Lower leg skin (tissue), 3 donors: ENCODE measurements around the gene MOXD1.

Experiments
- POLR2A ChIP-seq, 2 donors: fragments of 450-650 bp; IDR thresholded peaks; one replicate each; pipeline ENCODE4 v1.6.1; 2016 to 2017; ENCODE audit warnings: antibody characterized with exemption in 2 of 2, mild to moderate bottlenecking in 1 of 2, moderate library complexity in 1 of 2
- TF ChIP-seq, protein P1 (sequence below), 3 donors: fragments of 450-650 bp; IDR thresholded peaks; one replicate each; pipeline ENCODE4 v1.5.1; 2016; ENCODE audit warnings: antibody characterized with exemption in 3 of 3, mild to moderate bottlenecking in 3 of 3, moderate library complexity in 2 of 3

DNA sequence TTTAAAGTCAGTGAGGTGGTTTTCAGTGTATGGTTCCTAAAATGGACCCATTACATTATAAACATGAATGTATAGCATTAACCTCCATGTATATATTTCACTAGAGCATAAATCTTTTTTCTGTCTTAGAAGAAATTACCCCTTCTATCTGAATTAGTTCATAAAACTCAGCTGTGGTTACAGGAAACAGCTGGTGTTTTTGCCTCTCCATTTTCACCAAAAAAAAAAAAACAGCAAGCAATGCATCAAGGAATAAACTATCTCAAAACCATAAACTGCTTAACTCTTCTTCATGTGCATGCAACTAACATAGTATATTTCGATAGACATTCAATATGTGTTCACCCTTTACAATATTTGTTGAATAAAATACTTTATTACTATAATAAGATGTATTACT, 40.2 kb downstream of the MOXD1 start:
- TF ChIP-seq, protein P1, sequence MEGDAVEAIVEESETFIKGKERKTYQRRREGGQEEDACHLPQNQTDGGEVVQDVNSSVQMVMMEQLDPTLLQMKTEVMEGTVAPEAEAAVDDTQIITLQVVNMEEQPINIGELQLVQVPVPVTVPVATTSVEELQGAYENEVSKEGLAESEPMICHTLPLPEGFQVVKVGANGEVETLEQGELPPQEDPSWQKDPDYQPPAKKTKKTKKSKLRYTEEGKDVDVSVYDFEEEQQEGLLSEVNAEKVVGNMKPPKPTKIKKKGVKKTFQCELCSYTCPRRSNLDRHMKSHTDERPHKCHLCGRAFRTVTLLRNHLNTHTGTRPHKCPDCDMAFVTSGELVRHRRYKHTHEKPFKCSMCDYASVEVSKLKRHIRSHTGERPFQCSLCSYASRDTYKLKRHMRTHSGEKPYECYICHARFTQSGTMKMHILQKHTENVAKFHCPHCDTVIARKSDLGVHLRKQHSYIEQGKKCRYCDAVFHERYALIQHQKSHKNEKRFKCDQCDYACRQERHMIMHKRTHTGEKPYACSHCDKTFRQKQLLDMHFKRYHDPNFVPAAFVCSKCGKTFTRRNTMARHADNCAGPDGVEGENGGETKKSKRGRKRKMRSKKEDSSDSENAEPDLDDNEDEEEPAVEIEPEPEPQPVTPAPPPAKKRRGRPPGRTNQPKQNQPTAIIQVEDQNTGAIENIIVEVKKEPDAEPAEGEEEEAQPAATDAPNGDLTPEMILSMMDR (IDR thresholded peaks at IDR 0.05): no peak
- TF ChIP-seq POLR2A (IDR thresholded peaks at IDR 0.05): no peak
